SK-N-SH (cell line): ENCODE measurements around the gene UBAC2. TPM values are rescaled to one million over a fixed set of nuclear protein-coding genes. Genes with fewer than 3 reads are reported as not detected.

Experiments
- CTCF ChIA-PET: fragments of 300-600, 350-600 bp; formaldehyde crosslinking; extraction: SDS; loops from one replicate; lab custom pipeline; 2021; lab: Yijun Ruan, JAX
- POLR2A ChIA-PET: fragments of 350-600 bp; sonication (Branson Sonifier 250); formaldehyde crosslinking; extraction: SDS; loops from one replicate; lab custom pipeline; 2020; ENCODE audit warnings: antibody characterized with exemption, inconsistent platforms; lab: Yijun Ruan, JAX
- DNase-seq: peaks from one replicate; pipeline ENCODE4 v3.0.0; 2012
- H2AFZ ChIP-seq: fragments of 200-600 bp; sonication (generic); 2 replicates; pipeline ENCODE4 v1.8.1; 2016; ENCODE audit warnings: antibody characterized with exemption, mild to moderate bottlenecking, low read depth
- H3F3A ChIP-seq: fragments of 200-600 bp; sonication (generic); replicated peaks from 2 replicates; pipeline ENCODE3; 2016; ENCODE audit warnings: antibody characterized with exemption, mild to moderate bottlenecking; ENCODE audit not compliant: insufficient read depth
- H3K27ac ChIP-seq, 2 experiments: fragments of 200-500 bp in 1 of 2; fragments of 200-600 bp in 1 of 2; sonication (Bioruptor generic) in 1 of 2; sonication (generic), shearing (Covaris generic) in 1 of 2; 2 replicates each; pipeline versions ENCODE4 v1.5.1 to v1.6.1; 2014 to 2016; ENCODE audit warnings: low read depth in 2 of 2, inconsistent platforms in 1 of 2, low read length in 1 of 2, mild to moderate bottlenecking in 1 of 2, mixed read lengths in 1 of 2
- H3K27me3 ChIP-seq: fragments of 200-600 bp; sonication (generic), shearing (Covaris generic); 2 replicates; pipeline ENCODE4 v1.6.1; 2016; ENCODE audit warnings: mixed run types; ENCODE audit not compliant: insufficient read depth
- H3K36me3 ChIP-seq, 2 experiments: fragments of 200-500 bp in 1 of 2; fragments of 200-600 bp in 1 of 2; sonication (Bioruptor generic) in 1 of 2; sonication (generic) in 1 of 2; replicated peaks in 1 of 2; 2 replicates each; pipeline versions ENCODE3 to v1.5.1; 2014 to 2016; ENCODE audit warnings: low read length in 1 of 2, mild to moderate bottlenecking in 1 of 2; ENCODE audit not compliant: insufficient read depth in 2 of 2, control insufficient read depth in 1 of 2
- H3K4me1 ChIP-seq, 2 experiments: fragments of 200-500 bp in 1 of 2; fragments of 200-600 bp in 1 of 2; sonication (Bioruptor generic) in 1 of 2; sonication (generic), shearing (Covaris generic) in 1 of 2; 2 replicates each; pipeline versions ENCODE4 v1.5.1 to v1.6.1; 2014 to 2016; ENCODE audit warnings: low read depth in 1 of 2, low read length in 1 of 2, mixed run types in 1 of 2; ENCODE audit not compliant: insufficient read depth in 2 of 2, control insufficient read depth in 1 of 2
- H3K4me2 ChIP-seq: fragments of 200-600 bp; sonication (generic), shearing (Covaris generic); 2 replicates; pipeline ENCODE4 v1.6.1; 2017; ENCODE audit warnings: mixed run types
- H3K4me3 ChIP-seq, 2 experiments: fragments of 200-500 bp in 1 of 2; fragments of 200-600 bp in 1 of 2; sonication (Bioruptor generic) in 1 of 2; sonication (generic), shearing (Covaris generic) in 1 of 2; 2 replicates each; pipeline versions ENCODE4 v1.5.1 to v1.8.1; 2014 to 2016; ENCODE audit warnings: low read depth in 2 of 2, inconsistent platforms in 1 of 2, low read length in 1 of 2, mild to moderate bottlenecking in 1 of 2, mixed read lengths in 1 of 2, moderate library complexity in 1 of 2
- H3K79me2 ChIP-seq: fragments of 200-600 bp; sonication (generic); 2 replicates; pipeline ENCODE4 v1.8.1; 2017; ENCODE audit warnings: mild to moderate bottlenecking; ENCODE audit not compliant: insufficient read depth
- H3K9ac ChIP-seq: fragments of 200-600 bp; sonication (generic); 2 replicates; pipeline ENCODE4 v1.6.1; 2017; ENCODE audit warnings: mixed run types
- H3K9me2 ChIP-seq: fragments of 200-600 bp; sonication (generic); 2 replicates; pipeline ENCODE4 v1.6.1; 2017; ENCODE audit warnings: mixed run types
- H3K9me3 ChIP-seq: fragments of 200-600 bp; sonication (generic); 2 replicates; pipeline ENCODE4 v1.6.1; 2017; ENCODE audit warnings: mixed run types, mild to moderate bottlenecking, moderate library complexity
- H4K20me1 ChIP-seq: fragments of 200-600 bp; sonication (generic); 2 replicates; pipeline ENCODE4 v1.6.1; 2017; ENCODE audit warnings: mild to moderate bottlenecking, mixed run types; ENCODE audit not compliant: insufficient read depth
- CHD2 ChIP-seq: fragments of 150-350 bp; IDR thresholded peaks from 2 replicates; pipeline ENCODE4 v1.6.1; 2018; ENCODE audit warnings: low read length; ENCODE audit not compliant: partially characterized antibody
- EP300 ChIP-seq, 2 experiments: IDR thresholded peaks; 2 replicates each; pipeline versions ENCODE4 v1.4.0 to v1.6.1; 2012; ENCODE audit warnings: borderline replicate concordance in 1 of 2, low read depth in 1 of 2, low read length in 1 of 2
- FOSL2 ChIP-seq: IDR thresholded peaks from 2 replicates; pipeline ENCODE4 v1.4.0; 2012; ENCODE audit warnings: low read depth, mild to moderate bottlenecking, moderate library complexity, borderline replicate concordance
- GABPA ChIP-seq: IDR thresholded peaks from 2 replicates; pipeline ENCODE4 v1.4.0; 2012; ENCODE audit warnings: low read depth, mild to moderate bottlenecking
- GATA2 ChIP-seq: sonication (generic); formaldehyde crosslinking; IDR thresholded peaks from 2 replicates; pipeline ENCODE4 v1.5.0; 2020; ENCODE audit warnings: mild to moderate bottlenecking, missing genetic modification reagents
- JUND ChIP-seq: IDR thresholded peaks from 2 replicates; pipeline ENCODE4 v1.4.0; 2012
- MXI1 ChIP-seq: IDR thresholded peaks from 2 replicates; pipeline ENCODE4 v1.6.1; 2012; ENCODE audit warnings: mild to moderate bottlenecking, low read depth, low read length, improper control_type of control experiment
- NRF1 ChIP-seq: IDR thresholded peaks from 2 replicates; pipeline ENCODE4 v1.6.1; 2012; ENCODE audit warnings: low read depth, mild to moderate bottlenecking, low read length
- RAD21 ChIP-seq: IDR thresholded peaks from 2 replicates; pipeline ENCODE4 v1.6.1; 2012; ENCODE audit warnings: mild to moderate bottlenecking, low read length
- RCOR1 ChIP-seq: fragments of 150-350 bp; IDR thresholded peaks from 2 replicates; pipeline ENCODE4 v1.6.1; 2017; ENCODE audit warnings: antibody characterized with exemption, low read length
- RFX5 ChIP-seq: IDR thresholded peaks from 2 replicates; pipeline ENCODE4 v1.6.1; 2012; ENCODE audit warnings: mild to moderate bottlenecking, improper control_type of control experiment, low read length
- RXRA ChIP-seq: IDR thresholded peaks from 2 replicates; pipeline ENCODE4 v1.4.0; 2012; ENCODE audit warnings: low read depth, mild to moderate bottlenecking, borderline replicate concordance
- TAF1 ChIP-seq: IDR thresholded peaks from 2 replicates; pipeline ENCODE4 v1.6.1; 2012; ENCODE audit warnings: low read depth, mild to moderate bottlenecking, low read length, moderate library complexity, borderline replicate concordance
- TCF12 ChIP-seq: IDR thresholded peaks from 2 replicates; pipeline ENCODE4 v1.4.0; 2012
- YY1 ChIP-seq: IDR thresholded peaks from 2 replicates; pipeline ENCODE4 v1.4.0; 2012; ENCODE audit warnings: low read depth, mild to moderate bottlenecking
- WGBS: methylation state at CpG from one replicate; pipeline ENCODE4 v1.1.6; 2017; ENCODE audit warnings: low lambda C conversion rate; 5-methylcytosine and 5-hydroxymethylcytosine counted together
- polyA plus RNA-seq, 3 experiments: library from polyadenylated mRNA; depleted of rRNA; stranded (reverse); fragments of >200 nt; gene quantifications; 2 replicates each; pipeline ENCODE4 v1.2.3, GENCODE V29; 2012
- TF ChIP-seq, protein P1 (sequence below): fragments of 200-600 bp; sonication (generic); IDR thresholded peaks from 2 replicates; pipeline ENCODE4 v1.6.1; 2017; ENCODE audit warnings: antibody characterized with exemption, mild to moderate bottlenecking, moderate library complexity
- TF ChIP-seq, protein P2 (sequence below): IDR thresholded peaks from 2 replicates; pipeline ENCODE4; 2012
- TF ChIP-seq, protein P3 (sequence below): IDR thresholded peaks from 2 replicates; pipeline ENCODE4 v1.4.0; 2012; ENCODE audit warnings: low read depth
- TF ChIP-seq, protein P4 (sequence below): IDR thresholded peaks from 2 replicates; pipeline ENCODE4 v1.4.0; 2012; ENCODE audit warnings: low read depth, borderline replicate concordance
- TF ChIP-seq, protein P5 (sequence below): fragments of 150-350 bp; IDR thresholded peaks from 2 replicates; pipeline ENCODE4 v1.6.1; 2016; ENCODE audit warnings: mild to moderate bottlenecking, low read depth, low read length

UBAC2 gene
- polyA plus RNA-seq, 1 of the 3 experiments (the other 2 are of a cell fraction): 79.0 TPM

GRCh38 chr13:99434258-99434788, 233.7 kb downstream of the UBAC2 start:
- TF ChIP-seq CHD2: no peak
- no peak for TF ChIP-seq GATA2 (CRISPR knock-in tag)
- TF ChIP-seq YY1: no peak
- no peak for TF ChIP-seq MXI1
- no peak for TF ChIP-seq GABPA
- no peak for TF ChIP-seq TCF12
- no peak for TF ChIP-seq RAD21
- TF ChIP-seq, protein P1, sequence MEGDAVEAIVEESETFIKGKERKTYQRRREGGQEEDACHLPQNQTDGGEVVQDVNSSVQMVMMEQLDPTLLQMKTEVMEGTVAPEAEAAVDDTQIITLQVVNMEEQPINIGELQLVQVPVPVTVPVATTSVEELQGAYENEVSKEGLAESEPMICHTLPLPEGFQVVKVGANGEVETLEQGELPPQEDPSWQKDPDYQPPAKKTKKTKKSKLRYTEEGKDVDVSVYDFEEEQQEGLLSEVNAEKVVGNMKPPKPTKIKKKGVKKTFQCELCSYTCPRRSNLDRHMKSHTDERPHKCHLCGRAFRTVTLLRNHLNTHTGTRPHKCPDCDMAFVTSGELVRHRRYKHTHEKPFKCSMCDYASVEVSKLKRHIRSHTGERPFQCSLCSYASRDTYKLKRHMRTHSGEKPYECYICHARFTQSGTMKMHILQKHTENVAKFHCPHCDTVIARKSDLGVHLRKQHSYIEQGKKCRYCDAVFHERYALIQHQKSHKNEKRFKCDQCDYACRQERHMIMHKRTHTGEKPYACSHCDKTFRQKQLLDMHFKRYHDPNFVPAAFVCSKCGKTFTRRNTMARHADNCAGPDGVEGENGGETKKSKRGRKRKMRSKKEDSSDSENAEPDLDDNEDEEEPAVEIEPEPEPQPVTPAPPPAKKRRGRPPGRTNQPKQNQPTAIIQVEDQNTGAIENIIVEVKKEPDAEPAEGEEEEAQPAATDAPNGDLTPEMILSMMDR: no peak
- TF ChIP-seq, protein P2, sequence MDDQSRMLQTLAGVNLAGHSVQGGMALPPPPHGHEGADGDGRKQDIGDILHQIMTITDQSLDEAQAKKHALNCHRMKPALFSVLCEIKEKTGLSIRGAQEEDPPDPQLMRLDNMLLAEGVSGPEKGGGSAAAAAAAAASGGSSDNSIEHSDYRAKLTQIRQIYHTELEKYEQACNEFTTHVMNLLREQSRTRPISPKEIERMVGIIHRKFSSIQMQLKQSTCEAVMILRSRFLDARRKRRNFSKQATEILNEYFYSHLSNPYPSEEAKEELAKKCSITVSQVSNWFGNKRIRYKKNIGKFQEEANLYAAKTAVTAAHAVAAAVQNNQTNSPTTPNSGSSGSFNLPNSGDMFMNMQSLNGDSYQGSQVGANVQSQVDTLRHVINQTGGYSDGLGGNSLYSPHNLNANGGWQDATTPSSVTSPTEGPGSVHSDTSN: no peak
- no peak for TF ChIP-seq EP300 (IDR thresholded peaks at IDR 0.05; ENCODE audit: borderline replicate concordance in 1 of 2, low read depth in 1 of 2, low read length in 1 of 2)
- TF ChIP-seq JUND: no peak
- no peak for TF ChIP-seq NRF1
- TF ChIP-seq, protein P3, sequence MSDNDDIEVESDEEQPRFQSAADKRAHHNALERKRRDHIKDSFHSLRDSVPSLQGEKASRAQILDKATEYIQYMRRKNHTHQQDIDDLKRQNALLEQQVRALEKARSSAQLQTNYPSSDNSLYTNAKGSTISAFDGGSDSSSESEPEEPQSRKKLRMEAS: no peak
- TF ChIP-seq, protein P4, sequence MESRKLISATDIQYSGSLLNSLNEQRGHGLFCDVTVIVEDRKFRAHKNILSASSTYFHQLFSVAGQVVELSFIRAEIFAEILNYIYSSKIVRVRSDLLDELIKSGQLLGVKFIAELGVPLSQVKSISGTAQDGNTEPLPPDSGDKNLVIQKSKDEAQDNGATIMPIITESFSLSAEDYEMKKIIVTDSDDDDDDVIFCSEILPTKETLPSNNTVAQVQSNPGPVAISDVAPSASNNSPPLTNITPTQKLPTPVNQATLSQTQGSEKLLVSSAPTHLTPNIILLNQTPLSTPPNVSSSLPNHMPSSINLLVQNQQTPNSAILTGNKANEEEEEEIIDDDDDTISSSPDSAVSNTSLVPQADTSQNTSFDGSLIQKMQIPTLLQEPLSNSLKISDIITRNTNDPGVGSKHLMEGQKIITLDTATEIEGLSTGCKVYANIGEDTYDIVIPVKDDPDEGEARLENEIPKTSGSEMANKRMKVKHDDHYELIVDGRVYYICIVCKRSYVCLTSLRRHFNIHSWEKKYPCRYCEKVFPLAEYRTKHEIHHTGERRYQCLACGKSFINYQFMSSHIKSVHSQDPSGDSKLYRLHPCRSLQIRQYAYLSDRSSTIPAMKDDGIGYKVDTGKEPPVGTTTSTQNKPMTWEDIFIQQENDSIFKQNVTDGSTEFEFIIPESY: no peak
- TF ChIP-seq RFX5: no peak
- TF ChIP-seq, protein P5, sequence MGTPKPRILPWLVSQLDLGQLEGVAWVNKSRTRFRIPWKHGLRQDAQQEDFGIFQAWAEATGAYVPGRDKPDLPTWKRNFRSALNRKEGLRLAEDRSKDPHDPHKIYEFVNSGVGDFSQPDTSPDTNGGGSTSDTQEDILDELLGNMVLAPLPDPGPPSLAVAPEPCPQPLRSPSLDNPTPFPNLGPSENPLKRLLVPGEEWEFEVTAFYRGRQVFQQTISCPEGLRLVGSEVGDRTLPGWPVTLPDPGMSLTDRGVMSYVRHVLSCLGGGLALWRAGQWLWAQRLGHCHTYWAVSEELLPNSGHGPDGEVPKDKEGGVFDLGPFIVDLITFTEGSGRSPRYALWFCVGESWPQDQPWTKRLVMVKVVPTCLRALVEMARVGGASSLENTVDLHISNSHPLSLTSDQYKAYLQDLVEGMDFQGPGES: no peak
- no peak for TF ChIP-seq FOSL2
- TF ChIP-seq TAF1: no peak
- no peak for TF ChIP-seq RXRA
- TF ChIP-seq RCOR1: no peak
- no peak for DNase-seq
- Histone ChIP-seq H2AFZ (no peak overlapping the region), H3K4me3 (no peak overlapping the region), H3K4me2 (no peak overlapping the region), H3K79me2 (no peaks in the 10 kb centered on the region), H3K27me3 (peaks cover 7% of the 10 kb centered on the region; the same call in 1 of the 2 replicates), H3K9me3 (no peaks in the 10 kb centered on the region), H3K9ac (no peak overlapping the region), H3K27ac (no peak overlapping the region), H3K36me3 (no peaks in the 10 kb centered on the region), H3F3A (no peaks in the 10 kb centered on the region), H3K9me2 (no peaks in the 10 kb centered on the region), H3K4me1 (peaks cover 3% of the 10 kb centered on the region in 2 experiments; a peak in 2 of 4 replicates), H4K20me1 (no peaks in the 10 kb centered on the region)
- CTCF ChIA-PET: interaction anchor here (1.5 to 8.4 kb wide), 5 partner anchors 9 to 258 kb away, joined by 5 to 249 read pairs (median 28); no protein-coding TSS in a partner anchor
- 85% methylated on average over 14 of the region's 17 CpGs for WGBS
- POLR2A ChIA-PET: no interaction called here
